ENCODE measurements around the gene BCL2L14.

Gene BCL2L14

DNA sequence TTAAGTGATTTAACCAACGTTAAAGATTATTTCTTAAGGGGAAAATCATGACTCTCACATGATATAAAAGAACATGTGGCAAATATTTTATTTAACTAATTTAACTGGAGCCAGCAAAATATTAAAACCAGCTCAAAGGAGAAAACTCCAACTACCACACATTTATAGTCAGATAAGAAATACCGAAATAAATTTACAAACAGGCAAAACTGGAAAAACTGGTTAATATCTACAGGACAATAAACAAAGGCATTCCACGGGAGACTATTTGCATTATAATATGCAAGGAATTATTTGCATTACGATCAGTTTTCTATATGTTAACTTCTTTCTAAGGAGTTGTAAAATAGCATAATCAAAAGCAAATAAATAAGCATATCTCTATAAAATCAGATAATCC is 13.8 kb upstream of the BCL2L14 start:
- DNase-seq, result no peak

- DNase-seq, result no peak
Observed at GRCh38 chr12:12064596-12064995, 6.1 kb upstream of the BCL2L14 start.

GRCh38 chr12:12068751-12069150 is 2.0 kb upstream of the BCL2L14 start:
- DNase-seq, result no peak

GRCh38 chr12:12069821-12070548 is 754 bp upstream of the BCL2L14 start:
- DNase-seq, result no peak

- DNase-seq, result no peak
Observed at GRCh38 chr12:12072064-12072760, 1.5 kb downstream of the BCL2L14 start.

GRCh38 chr12:12079291-12079690 is 8.6 kb downstream of the BCL2L14 start:
- DNase-seq, result no peak

- peak; percentile 3 for DNase-seq
Observed at GRCh38 chr12:12081836-12082497, 11.2 kb downstream of the BCL2L14 start.

DNA sequence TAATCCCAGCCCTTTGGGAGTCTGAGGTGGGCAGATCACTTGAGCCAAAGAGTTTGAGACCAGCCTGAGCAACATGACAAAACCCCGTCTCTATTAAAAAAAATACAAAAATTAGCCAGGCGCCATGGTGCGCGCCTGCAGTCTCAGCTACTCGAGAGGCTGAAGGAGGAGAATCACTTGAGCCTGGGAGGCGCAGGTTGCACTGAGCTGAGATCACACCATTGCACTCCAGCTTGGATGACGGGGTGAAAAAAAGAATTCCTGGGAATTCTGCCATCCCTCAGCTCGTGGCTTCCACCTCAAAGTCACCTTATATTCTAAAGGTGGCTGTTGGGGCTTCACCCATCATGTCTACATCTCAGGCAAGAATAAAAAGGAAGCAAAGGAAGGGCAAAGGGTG is 12.9 kb downstream of the BCL2L14 start:
- DNase-seq, result no peak

DNA sequence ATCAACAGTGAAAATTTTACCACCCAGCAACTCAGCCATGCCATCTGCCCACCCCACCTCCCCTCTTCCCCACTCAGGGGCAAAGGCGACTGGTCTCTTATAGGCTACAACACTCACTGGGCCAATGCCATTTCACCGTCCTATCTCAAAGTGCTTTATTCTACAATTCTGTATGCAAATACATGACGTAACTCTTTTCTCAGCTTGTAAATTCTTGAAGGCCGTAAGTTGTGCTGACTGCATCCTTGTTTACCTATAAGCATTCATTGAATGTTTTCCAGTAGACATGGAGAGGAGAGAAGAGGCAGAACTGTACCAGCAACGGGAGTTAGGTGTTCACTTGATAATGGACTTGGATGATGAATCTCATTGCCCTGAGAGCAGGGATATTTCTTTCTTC is 15.6 kb downstream of the BCL2L14 start:
- no peak for DNase-seq

- no peak for DNase-seq
Observed at GRCh38 chr12:12086973-12087692, 16.4 kb downstream of the BCL2L14 start.

DNA sequence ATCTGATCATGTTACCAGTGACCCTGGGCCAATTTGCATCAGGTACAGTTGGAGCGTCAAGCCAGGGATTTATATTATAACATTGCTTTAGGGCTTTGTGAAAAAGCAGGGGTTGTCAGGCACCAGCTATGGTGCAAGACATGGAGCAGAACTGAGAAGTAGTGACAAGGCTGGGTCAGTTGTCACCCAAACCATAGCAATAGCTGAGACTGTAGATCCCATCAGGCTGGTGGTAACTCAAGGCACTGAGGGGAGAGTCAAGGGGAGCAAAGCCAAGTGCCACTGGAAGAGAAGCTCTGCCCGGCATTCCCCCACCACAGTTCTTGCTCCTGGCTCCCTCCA is 16.9 kb downstream of the BCL2L14 start:
- no peak for DNase-seq

DNA sequence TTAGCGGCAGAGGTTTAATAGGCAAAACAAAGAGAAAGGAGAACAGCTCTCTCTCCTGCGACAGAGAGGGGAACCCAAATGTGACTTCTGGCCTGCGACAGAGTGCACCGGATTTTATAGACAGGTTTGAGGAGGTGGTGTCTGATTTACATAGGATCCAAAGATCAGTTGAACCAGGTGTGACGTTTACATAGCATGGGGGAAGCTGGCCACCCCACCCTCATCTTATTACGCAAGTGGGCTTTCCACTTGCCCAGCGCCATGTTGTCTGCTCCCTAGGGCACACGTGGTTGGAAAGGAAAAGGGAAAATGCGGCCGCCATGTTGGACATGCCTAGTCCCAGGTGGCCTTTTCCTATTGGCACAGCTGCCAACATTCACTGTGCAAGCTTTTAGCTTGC is 17.4 kb downstream of the BCL2L14 start:
- DNase-seq, result no peak

- DNase-seq, result no peak
Observed at GRCh38 chr12:12088761-12089160, 18.0 kb downstream of the BCL2L14 start.

DNA sequence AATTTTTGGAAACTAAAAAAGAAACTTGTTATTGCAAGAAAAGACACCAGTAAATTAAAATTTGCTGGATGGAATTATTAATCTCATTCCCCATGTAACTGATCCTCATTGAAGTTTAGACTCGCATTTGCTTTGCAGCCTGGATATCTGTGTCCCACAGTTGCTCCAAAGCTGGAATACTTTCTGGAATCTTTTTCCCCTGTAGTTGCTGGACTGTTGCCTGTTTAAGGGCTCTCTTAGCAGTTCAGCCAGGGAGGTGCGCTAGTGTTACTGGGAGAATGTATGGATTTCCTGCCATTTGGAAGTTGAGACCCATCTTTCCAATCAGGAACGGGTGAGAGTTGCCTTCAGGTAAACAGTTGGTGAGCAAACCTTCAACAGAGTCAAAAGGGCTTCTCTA is 20.3 kb downstream of the BCL2L14 start:
- DNase-seq, result no peak

GRCh38 chr12:12091977-12092663 is 21.4 kb downstream of the BCL2L14 start:
- peak; percentile 65 for DNase-seq

DNA sequence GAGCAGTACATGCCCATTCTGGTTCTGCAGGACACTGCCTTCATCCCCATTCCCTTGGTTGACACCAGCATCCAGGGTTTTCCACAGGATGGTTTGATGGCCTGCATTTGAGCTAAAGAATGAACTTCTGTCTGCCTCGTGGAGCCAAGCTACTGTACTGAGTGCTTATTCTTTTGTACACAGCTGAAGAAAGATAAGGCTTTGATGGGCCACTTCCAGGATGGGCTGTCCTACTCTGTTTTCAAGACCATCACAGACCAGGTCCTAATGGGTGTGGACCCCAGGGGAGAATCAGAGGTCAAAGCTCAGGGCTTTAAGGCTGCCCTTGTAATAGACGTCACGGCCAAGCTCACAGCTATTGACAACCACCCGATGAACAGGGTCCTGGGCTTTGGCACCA is 23.7 kb downstream of the BCL2L14 start:
- DNase-seq, result no peak

- no peak for DNase-seq
Observed at GRCh38 chr12:12095021-12095420, 24.3 kb downstream of the BCL2L14 start.

- no peak for DNase-seq
Observed at GRCh38 chr12:12097891-12098690, 27.4 kb downstream of the BCL2L14 start.

GRCh38 chr12:12098691-12099015 is 27.9 kb downstream of the BCL2L14 start:
- no peak for DNase-seq

DNA sequence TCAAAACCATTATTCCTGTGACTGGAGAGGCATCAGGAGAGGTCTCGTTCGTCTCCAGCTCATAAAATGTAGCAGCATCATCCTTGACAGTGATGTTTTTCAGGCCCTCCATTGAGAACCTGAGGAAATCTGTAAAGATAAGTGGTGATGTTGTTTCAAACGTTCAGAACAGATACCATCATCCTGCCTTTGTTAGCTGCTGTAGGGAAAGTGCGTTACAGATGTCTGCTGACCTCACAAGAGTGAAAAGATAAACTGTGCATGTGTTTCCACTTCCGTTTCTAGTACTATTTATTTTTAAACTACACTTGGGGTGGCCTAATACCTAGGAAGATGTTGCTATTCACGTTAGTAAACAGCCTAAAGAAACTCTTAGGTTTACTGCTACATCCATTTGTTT is 28.4 kb downstream of the BCL2L14 start:
- no peak for DNase-seq

- no peak for DNase-seq
Observed at GRCh38 chr12:12107678-12108077, 36.9 kb downstream of the BCL2L14 start.

DNA sequence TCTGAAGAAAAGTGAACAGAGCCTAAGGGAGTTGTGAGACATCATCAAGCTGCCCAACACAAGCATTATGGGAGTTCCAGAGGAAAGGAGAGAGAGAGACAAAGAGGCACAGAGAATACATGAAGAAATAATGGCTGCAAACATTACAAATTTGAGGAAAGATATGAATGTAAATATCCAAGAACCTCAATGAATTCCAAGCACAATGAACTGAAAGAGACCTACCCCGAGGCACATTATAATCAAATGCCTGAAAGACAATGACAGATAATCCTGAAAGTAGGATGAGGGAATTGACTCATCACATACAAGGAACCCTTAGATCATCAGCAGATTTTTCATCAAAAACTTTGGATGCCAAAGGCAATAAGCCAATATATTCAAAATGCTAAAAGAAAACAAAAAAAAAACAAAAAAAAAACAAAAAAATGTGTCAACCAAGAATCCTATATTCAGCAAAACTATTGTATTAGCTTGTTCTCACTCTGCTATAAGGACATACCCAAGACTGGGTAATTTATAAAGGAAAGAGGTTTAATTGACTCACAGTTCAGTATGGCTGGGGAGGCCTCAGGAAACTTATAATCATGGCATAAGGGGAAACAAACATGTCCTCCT is 37.8 kb downstream of the BCL2L14 start:
- no peak for DNase-seq

Measured in NCI-H1092 (cell line).